A549 (cell line): ENCODE results near the gene CACNA1C. TPM values are rescaled to one million over a fixed set of nuclear protein-coding genes. Genes with fewer than 3 reads are reported as not detected.

Source experiments
- ATAC-seq, 2 experiments: fragments of 200-7000 bp in 1 of 2; fragments of >200 bp in 1 of 2; cut with Nextera tagmentation in 1 of 2; cut with Tn5 transposase in 1 of 2; 3 replicates each; pipeline versions ENCODE4 v1.8.0 to v1.9.1; 2018 to 2020; ENCODE audit warnings: mild to moderate bottlenecking in 1 of 2, moderate library complexity in 1 of 2
- CTCF ChIA-PET: fragments of 300-600 bp; sonication (Branson Sonifier 250); formaldehyde crosslinking; extraction: SDS; loops from one replicate; lab custom pipeline; 2021; ENCODE audit warnings: antibody characterized with exemption, inconsistent platforms; lab: Yijun Ruan, JAX
- POLR2A ChIA-PET: fragments of 350-600 bp; formaldehyde crosslinking; extraction: SDS; loops from one replicate; lab custom pipeline; 2021; ENCODE audit warnings: antibody characterized with exemption, inconsistent platforms; lab: Yijun Ruan, JAX
- DNase-seq, 2 experiments: peaks; one replicate each; pipeline versions ENCODE4 v3.0.0 to v3.0.0-alpha.2; 2011 to 2016; ENCODE audit warnings: low read depth in 1 of 2, low spot score in 1 of 2
- FAIRE-seq: peaks from 2 replicates; lab custom pipeline; 2011; peaks lifted over from hg19 to GRCh38; lab: Jason Lieb, UNC
- H3K27ac ChIP-seq, 2 experiments: fragments of >200 bp; sonication (Bioruptor Twin); formaldehyde crosslinking; 3 replicates each; pipeline ENCODE4 v1.5.1; 2016 to 2017
- H3K4me1 ChIP-seq: fragments of >200 bp; sonication (Bioruptor Twin); formaldehyde crosslinking; 3 replicates; pipeline ENCODE4 v1.6.1; 2016
- H3K4me2 ChIP-seq: fragments of >200 bp; sonication (Bioruptor Twin); formaldehyde crosslinking; 3 replicates; pipeline ENCODE4 v1.6.1; 2016
- H3K4me3 ChIP-seq: fragments of >200 bp; sonication (Bioruptor Twin); formaldehyde crosslinking; 3 replicates; pipeline ENCODE4 v1.5.1; 2016
- H3K9me3 ChIP-seq: fragments of >200 bp; sonication (Bioruptor Twin); formaldehyde crosslinking; 3 replicates; pipeline ENCODE4 v1.6.1; 2016
- BCL3 ChIP-seq: fragments of >200 bp; sonication (Bioruptor Twin); formaldehyde crosslinking; IDR thresholded peaks from 3 replicates; pipeline ENCODE4 v1.6.1; 2016
- BHLHE40 ChIP-seq: IDR thresholded peaks from 2 replicates; pipeline ENCODE4 v1.6.1; 2012; ENCODE audit warnings: low read depth, low read length, inconsistent platforms
- CEBPB ChIP-seq, 2 experiments: fragments of >200 bp in 1 of 2; sonication (Bioruptor Twin) in 1 of 2; formaldehyde crosslinking in 1 of 2; IDR thresholded peaks; 2 replicates each; pipeline ENCODE4 v1.6.1; 2012 to 2016
- EP300 ChIP-seq, 2 experiments: fragments of >200 bp; sonication (Bioruptor Twin); formaldehyde crosslinking; IDR thresholded peaks; 2 replicates in 1 of 2; 3 replicates in 1 of 2; pipeline ENCODE4 v1.6.1; 2016 to 2017
- FOSB ChIP-seq: fragments of 250-450 bp; sonication (Bioruptor Pico); IDR thresholded peaks from 2 replicates; pipeline ENCODE4 v1.5.0; 2020; ENCODE audit warnings: mild to moderate bottlenecking, moderate library complexity
- HOXB5 ChIP-seq: fragments of 250-450 bp; sonication (Bioruptor Pico); IDR thresholded peaks from 2 replicates; pipeline ENCODE4 v1.5.0; 2020; ENCODE audit warnings: mild to moderate bottlenecking, moderate library complexity
- KDM5A ChIP-seq: fragments of 200-600 bp; sonication (generic); IDR thresholded peaks from 2 replicates; pipeline ENCODE4 v1.6.1; 2016; ENCODE audit warnings: antibody characterized with exemption, mild to moderate bottlenecking
- MYC ChIP-seq: IDR thresholded peaks from 2 replicates; pipeline ENCODE4 v1.6.1; 2012; ENCODE audit warnings: mild to moderate bottlenecking, inconsistent platforms, low read length, improper control_type of control experiment, borderline replicate concordance
- PHF8 ChIP-seq: fragments of 200-600 bp; sonication (generic); IDR thresholded peaks from 2 replicates; pipeline ENCODE4 v1.6.1; 2016; ENCODE audit warnings: low read depth, mild to moderate bottlenecking, antibody characterized with exemption, moderate library complexity, borderline replicate concordance
- RFX5 ChIP-seq: fragments of 450-650 bp; IDR thresholded peaks from 2 replicates; pipeline ENCODE4 v1.7.1; 2014; ENCODE audit warnings: antibody characterized with exemption, mild to moderate bottlenecking, moderate library complexity
- ZC3H11A ChIP-seq: fragments of 450-650 bp; IDR thresholded peaks from 2 replicates; pipeline ENCODE4 v1.6.1; 2014; ENCODE audit warnings: antibody characterized with exemption, mild to moderate bottlenecking
- ZSCAN20 ChIP-seq: fragments of 250-450 bp; sonication (Bioruptor Pico); IDR thresholded peaks from 2 replicates; pipeline ENCODE4 v1.8.0; 2022; ENCODE audit warnings: mild to moderate bottlenecking, moderate library complexity
- WGBS: methylation state at CpG from one replicate; pipeline ENCODE4 v1.1.6; 2017; ENCODE audit errors: missing lambda C conversion rate; 5-methylcytosine and 5-hydroxymethylcytosine counted together
- polyA plus RNA-seq, 4 experiments: library from polyadenylated mRNA; depleted of rRNA in 3 of 4; stranded (reverse); fragments of >200 nt; fragmentation: RNase III in 1 of 4; extraction: RNeasy Plus Mini Kit Qiagen cat#74134 plus additional on column Dnase treatment in 1 of 4; gene quantifications; 2 replicates in 3 of 4; 3 replicates in 1 of 4; pipeline ENCODE4 v1.2.3, GENCODE V29; 2011 to 2017
- TF ChIP-seq, protein P1 (sequence below): fragments of 200-600 bp; sonication (generic); IDR thresholded peaks from 2 replicates; pipeline ENCODE4 v1.6.1; 2016; ENCODE audit warnings: antibody characterized with exemption, mild to moderate bottlenecking, moderate library complexity
- TF ChIP-seq, protein P2 (sequence below): IDR thresholded peaks from 2 replicates; pipeline ENCODE4 v1.6.1; 2012

CACNA1C gene
- polyA plus RNA-seq, 2 of the 4 experiments (the other 2 are of a cell fraction), result not detected

GRCh38 chr12:2344885-2345284, 292.1 kb downstream of the CACNA1C start:
- WGBS, result 48% methylated on average over 4 of the region's 4 CpGs
- no peak for ATAC-seq
- Histone ChIP-seq H3K9me3 (no peaks in the 10 kb centered on the region), H3K27ac (no peak overlapping the region), H3K4me1 (no peaks in the 10 kb centered on the region), H3K4me3 (no peak overlapping the region), H3K4me2 (no peak overlapping the region)
- TF ChIP-seq MYC, result no peak
- TF ChIP-seq, protein P1, sequence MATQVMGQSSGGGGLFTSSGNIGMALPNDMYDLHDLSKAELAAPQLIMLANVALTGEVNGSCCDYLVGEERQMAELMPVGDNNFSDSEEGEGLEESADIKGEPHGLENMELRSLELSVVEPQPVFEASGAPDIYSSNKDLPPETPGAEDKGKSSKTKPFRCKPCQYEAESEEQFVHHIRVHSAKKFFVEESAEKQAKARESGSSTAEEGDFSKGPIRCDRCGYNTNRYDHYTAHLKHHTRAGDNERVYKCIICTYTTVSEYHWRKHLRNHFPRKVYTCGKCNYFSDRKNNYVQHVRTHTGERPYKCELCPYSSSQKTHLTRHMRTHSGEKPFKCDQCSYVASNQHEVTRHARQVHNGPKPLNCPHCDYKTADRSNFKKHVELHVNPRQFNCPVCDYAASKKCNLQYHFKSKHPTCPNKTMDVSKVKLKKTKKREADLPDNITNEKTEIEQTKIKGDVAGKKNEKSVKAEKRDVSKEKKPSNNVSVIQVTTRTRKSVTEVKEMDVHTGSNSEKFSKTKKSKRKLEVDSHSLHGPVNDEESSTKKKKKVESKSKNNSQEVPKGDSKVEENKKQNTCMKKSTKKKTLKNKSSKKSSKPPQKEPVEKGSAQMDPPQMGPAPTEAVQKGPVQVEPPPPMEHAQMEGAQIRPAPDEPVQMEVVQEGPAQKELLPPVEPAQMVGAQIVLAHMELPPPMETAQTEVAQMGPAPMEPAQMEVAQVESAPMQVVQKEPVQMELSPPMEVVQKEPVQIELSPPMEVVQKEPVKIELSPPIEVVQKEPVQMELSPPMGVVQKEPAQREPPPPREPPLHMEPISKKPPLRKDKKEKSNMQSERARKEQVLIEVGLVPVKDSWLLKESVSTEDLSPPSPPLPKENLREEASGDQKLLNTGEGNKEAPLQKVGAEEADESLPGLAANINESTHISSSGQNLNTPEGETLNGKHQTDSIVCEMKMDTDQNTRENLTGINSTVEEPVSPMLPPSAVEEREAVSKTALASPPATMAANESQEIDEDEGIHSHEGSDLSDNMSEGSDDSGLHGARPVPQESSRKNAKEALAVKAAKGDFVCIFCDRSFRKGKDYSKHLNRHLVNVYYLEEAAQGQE, result no peak
- no peak for TF ChIP-seq KDM5A
- TF ChIP-seq BCL3, result no peak
- TF ChIP-seq, protein P2, sequence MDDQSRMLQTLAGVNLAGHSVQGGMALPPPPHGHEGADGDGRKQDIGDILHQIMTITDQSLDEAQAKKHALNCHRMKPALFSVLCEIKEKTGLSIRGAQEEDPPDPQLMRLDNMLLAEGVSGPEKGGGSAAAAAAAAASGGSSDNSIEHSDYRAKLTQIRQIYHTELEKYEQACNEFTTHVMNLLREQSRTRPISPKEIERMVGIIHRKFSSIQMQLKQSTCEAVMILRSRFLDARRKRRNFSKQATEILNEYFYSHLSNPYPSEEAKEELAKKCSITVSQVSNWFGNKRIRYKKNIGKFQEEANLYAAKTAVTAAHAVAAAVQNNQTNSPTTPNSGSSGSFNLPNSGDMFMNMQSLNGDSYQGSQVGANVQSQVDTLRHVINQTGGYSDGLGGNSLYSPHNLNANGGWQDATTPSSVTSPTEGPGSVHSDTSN, result no peak
- FAIRE-seq, result no peak
- DNase-seq, result no peak
- ChIA-PET POLR2A (no interaction called here), CTCF (no interaction called here)

- ChIA-PET POLR2A (no interaction called here), CTCF (no interaction called here)
- Histone ChIP-seq H3K9me3 (no peaks in the 10 kb centered on the region), H3K4me1 (no peaks in the 10 kb centered on the region), H3K27ac (no peak overlapping the region), H3K4me2 (no peak overlapping the region), H3K4me3 (no peak overlapping the region)
- no peak for DNase-seq
- 16% methylated on average over 11 of the region's 11 CpGs for WGBS
- ATAC-seq, result no peak
- TF ChIP-seq PHF8 (no peak), EP300 (IDR thresholded peaks at IDR 0.05) (no peak), HOXB5 (CRISPR knock-in tag) (no peak)
- FAIRE-seq, result no peak
Observed at GRCh38 chr12:2345902-2346301, 293.1 kb downstream of the CACNA1C start.

DNA sequence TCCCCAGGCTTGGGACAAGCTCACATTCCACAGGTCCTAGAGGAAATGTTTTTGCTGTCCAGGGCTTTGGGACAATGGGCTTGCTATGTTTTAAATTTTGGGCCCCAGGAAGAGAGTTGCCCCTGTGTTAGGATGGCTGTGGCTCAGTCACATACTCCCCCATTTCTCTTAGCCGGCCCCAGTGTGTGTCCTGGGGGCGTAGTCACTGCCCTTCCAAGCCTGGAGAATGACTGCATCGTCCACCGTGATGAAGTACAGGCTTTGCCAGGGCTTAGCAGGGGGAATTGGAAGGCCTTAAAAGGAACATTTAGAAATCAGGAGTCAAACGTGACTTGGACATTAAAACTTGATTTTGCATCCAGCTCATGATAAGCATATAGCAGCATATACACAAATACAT, 293.6 kb downstream of the CACNA1C start:
- 33% methylated on average over 5 of the region's 5 CpGs for WGBS
- ChIA-PET CTCF (no interaction called here), POLR2A (no interaction called here)
- Histone ChIP-seq H3K4me3 (no peak overlapping the region), H3K9me3 (no peaks in the 10 kb centered on the region), H3K27ac (no peak overlapping the region), H3K4me1 (no peaks in the 10 kb centered on the region), H3K4me2 (no peak overlapping the region)
- no peak for ATAC-seq
- DNase-seq, result no peak
- no peak for FAIRE-seq
- TF ChIP-seq RFX5, result no peak
- TF ChIP-seq BHLHE40, result no peak

DNA sequence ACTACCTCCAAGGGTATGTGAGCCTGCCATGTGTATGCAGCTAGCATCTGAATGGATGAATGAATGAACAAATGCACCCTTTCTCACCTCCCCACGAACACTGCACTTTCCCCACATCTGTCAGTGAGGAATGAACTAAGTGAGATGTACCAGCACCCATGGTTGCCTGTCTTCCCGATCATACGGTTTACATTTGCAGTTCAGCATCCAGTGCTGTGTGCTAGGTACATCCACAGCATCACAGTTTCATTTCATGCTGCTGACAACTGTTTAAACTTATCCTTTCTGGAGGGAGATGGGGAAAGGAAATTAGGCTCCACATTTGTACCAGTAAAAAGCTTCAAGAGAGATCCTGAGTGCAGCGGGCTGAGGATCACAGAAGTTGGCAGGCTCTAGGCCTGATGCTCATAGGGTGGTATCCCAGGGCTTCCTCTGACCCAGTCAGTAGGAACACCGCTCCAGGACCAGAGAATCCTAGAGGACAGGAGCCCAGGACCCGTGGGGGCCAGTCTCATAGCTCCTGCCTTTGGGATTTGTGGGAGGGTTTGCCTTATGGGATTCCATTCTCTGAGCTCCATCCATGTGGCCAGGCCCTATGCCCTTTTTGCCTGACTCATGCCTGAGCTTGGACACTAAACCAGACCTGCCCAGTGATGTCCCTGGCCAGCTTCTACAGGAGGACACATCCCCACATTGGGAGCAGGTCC, 294.5 kb downstream of the CACNA1C start:
- H3K4me3 ChIP-seq, result no peak overlapping the region
- DNase-seq (no peak), FAIRE-seq (no peak), ATAC-seq (no peak)
- no peak overlapping the region for H3K4me2 ChIP-seq
- CTCF ChIA-PET, result interaction anchor here (0.8 to 1.3 kb wide), 3 partner anchors 9 to 236 kb away, joined by 3 to 4 read pairs (median 3); no protein-coding TSS in a partner anchor
- WGBS, result 35% methylated on average over 6 of the region's 6 CpGs
- POLR2A ChIA-PET, result no interaction called here
- H3K4me1 ChIP-seq, result no peaks in the 10 kb centered on the region
- TF ChIP-seq CEBPB (IDR thresholded peaks at IDR 0.05), result no peak
- no peak for TF ChIP-seq ZC3H11A
- no peak for TF ChIP-seq FOSB (CRISPR knock-in tag)
- TF ChIP-seq, protein P1, result no peak
- no peak for TF ChIP-seq ZSCAN20
- TF ChIP-seq PHF8, result no peak
- no peak for TF ChIP-seq MYC
- H3K27ac ChIP-seq, result no peak overlapping the region
- no peaks in the 10 kb centered on the region for H3K9me3 ChIP-seq
